ENCODE results near the gene RENBP.

GRCh38 chrX:153971450-153972367 is 27.3 kb upstream of the RENBP start, which contains the start of gene HCFC1:
- TF ChIP-seq EZH2 (IDR thresholded peaks at IDR 0.05) (no peak), POLR2AphosphoS5 (IDR thresholded peaks at IDR 0.05; ENCODE audit: borderline replicate concordance, low read depth, low read length) (no peak; the same call in none of the 2 replicates), FOXP2 (optimal IDR thresholded peaks at IDR 0.05; ENCODE audit: control extremely low read depth, extremely low read length, insufficient read depth) (no peak)
